B cell (primary cell): ENCODE data around the gene FKBP15. TPM values are rescaled to one million over a fixed set of nuclear protein-coding genes. Genes with fewer than 3 reads are reported as not detected.
"Not testable (repeated sequence)": the region's sequence is repeated elsewhere in the genome, so short reads cannot be mapped to it uniquely, and the experiment has no call there.

Experiments
- ATAC-seq: fragments of 200-7000 bp; cut with Tn5 transposase; one replicate; pipeline ENCODE4 v1.10.0; 2021; ENCODE audit warnings: low read depth, mild to moderate bottlenecking, moderate number of reproducible peaks, moderate library complexity
- CTCF ChIA-PET: fragments of 350-600 bp; sonication (Branson Sonifier 250); formaldehyde crosslinking; loops from one replicate; lab custom pipeline; 2021; ENCODE audit warnings: antibody characterized with exemption, inconsistent platforms; lab: Charles Lee
- POLR2A ChIA-PET: fragments of 350-600 bp; sonication (Branson Sonifier 250); formaldehyde crosslinking; loops from one replicate; lab custom pipeline; 2021; ENCODE audit warnings: antibody characterized with exemption; lab: Charles Lee
- DNase-seq: peaks from one replicate; pipeline ENCODE4 v3.0.0; 2013
- H2AFZ ChIP-seq: 2 replicates; pipeline ENCODE4 v1.6.1; 2012; ENCODE audit warnings: mild to moderate bottlenecking, low read depth, low read length; ENCODE audit not compliant: insufficient read depth, poor library complexity, severe bottlenecking
- H3K27ac ChIP-seq, 2 donors: 1 replicate in 1 of 2; 2 replicates in 1 of 2; pipeline ENCODE4 v1.5.1; 2012 to 2013; ENCODE audit warnings: low read length in 2 of 2, mild to moderate bottlenecking in 2 of 2, moderate library complexity in 1 of 2
- H3K27me3 ChIP-seq, 4 experiments: fragments of 200-600 bp in 1 of 4; sonication (generic) in 1 of 4; replicated peaks in 1 of 4; 1 replicate in 2 of 4; 2 replicates in 2 of 4; pipeline versions ENCODE4 v1.6.1 to v1.7.0; 2013 to 2016; ENCODE audit warnings: low read length in 3 of 4, mild to moderate bottlenecking in 2 of 4, mixed read lengths in 1 of 4, moderate library complexity in 1 of 4; ENCODE audit not compliant: insufficient read depth in 4 of 4, control insufficient read depth in 3 of 4; ENCODE audit errors: control extremely low read depth in 1 of 4
- H3K36me3 ChIP-seq, 2 experiments: replicated peaks in 1 of 2; 1 replicate in 1 of 2; 2 replicates in 1 of 2; pipeline versions ENCODE4 v1.6.1 to v1.7.1; 2013; ENCODE audit warnings: low read length in 1 of 2; ENCODE audit not compliant: insufficient read depth in 2 of 2, control insufficient read depth in 1 of 2; ENCODE audit errors: control extremely low read depth in 1 of 2, extremely low read depth in 1 of 2
- H3K4me1 ChIP-seq, 2 donors: fragments of 200-600 bp in 1 of 2; sonication (generic) in 1 of 2; 1 replicate in 1 of 2; 2 replicates in 1 of 2; pipeline versions ENCODE4 v1.5.1 to v1.6.1; 2013 to 2017; ENCODE audit warnings: low read length in 2 of 2; ENCODE audit not compliant: control insufficient read depth in 2 of 2, insufficient read depth in 2 of 2
- H3K4me2 ChIP-seq: replicated peaks from 2 replicates; pipeline ENCODE3; 2012; ENCODE audit warnings: mild to moderate bottlenecking, low read depth, low read length; ENCODE audit not compliant: poor library complexity, severe bottlenecking
- H3K4me3 ChIP-seq, 5 experiments: fragments of 200-600 bp in 1 of 5; sonication (generic) in 1 of 5; 1 replicate in 3 of 5; 2 replicates in 2 of 5; pipeline versions ENCODE4 v1.5.1 to v1.7.0; 2011 to 2016; ENCODE audit warnings: low read length in 4 of 5, mild to moderate bottlenecking in 4 of 5, low read depth in 2 of 5, control low read depth in 1 of 5, moderate library complexity in 1 of 5; ENCODE audit not compliant: insufficient read depth in 1 of 5; ENCODE audit errors: control extremely low read depth in 1 of 5, extremely low read depth in 1 of 5
- H3K79me2 ChIP-seq: fragments of 200-600 bp; sonication (generic); one replicate; pipeline ENCODE4 v1.6.0; 2016; ENCODE audit warnings: low read length; ENCODE audit not compliant: control insufficient read depth, insufficient read depth
- H3K9ac ChIP-seq: fragments of 200-600 bp; sonication (generic); 2 replicates; pipeline ENCODE4 v1.6.1; 2017; ENCODE audit warnings: mild to moderate bottlenecking, low read length, moderate library complexity
- H3K9me3 ChIP-seq, 3 donors: one replicate each; pipeline versions ENCODE4 v1.6.1 to v1.7.1; 2013; ENCODE audit warnings: low read length in 2 of 3; ENCODE audit not compliant: control insufficient read depth in 2 of 3, insufficient read depth in 1 of 3; ENCODE audit errors: control extremely low read depth in 1 of 3
- H4K20me1 ChIP-seq: 2 replicates; pipeline ENCODE4 v1.6.0; 2012; ENCODE audit warnings: mild to moderate bottlenecking, low read length; ENCODE audit not compliant: insufficient read depth, control insufficient read depth, poor library complexity, severe bottlenecking
- H3K27ac Mint-ChIP-seq: one replicate; pipeline ENCODE4 v1.8.0; 2021; ENCODE audit warnings: mixed read lengths
- H3K27me3 Mint-ChIP-seq: one replicate; pipeline ENCODE4 v1.8.0; 2021; ENCODE audit warnings: mixed read lengths
- H3K4me1 Mint-ChIP-seq: one replicate; pipeline ENCODE4 v1.8.0; 2021; ENCODE audit warnings: mixed read lengths
- H3K4me3 Mint-ChIP-seq: one replicate; pipeline ENCODE4 v1.8.0; 2021; ENCODE audit warnings: mixed read lengths
- H3K9me3 Mint-ChIP-seq: one replicate; pipeline ENCODE4 v1.8.0; 2022; ENCODE audit warnings: mixed read lengths; ENCODE audit not compliant: insufficient read depth
- CTCF ChIP-seq: fragments of 200-600 bp; IDR thresholded peaks from one replicate; pipeline ENCODE4 v1.8.0; 2022; ENCODE audit warnings: antibody characterized with exemption, mild to moderate bottlenecking
- EZH2 ChIP-seq: IDR thresholded peaks from 2 replicates; pipeline ENCODE4 v1.6.1; 2012; ENCODE audit warnings: borderline replicate concordance, low read depth, mild to moderate bottlenecking, moderate library complexity, low read length; ENCODE audit not compliant: insufficient read depth, poor library complexity, severe bottlenecking
- WGBS: methylation state at CpG from one replicate; pipeline ENCODE4 v1.1.5; 2013; ENCODE audit warnings: missing lambda C conversion rate; ENCODE audit not compliant: insufficient coverage; 5-methylcytosine and 5-hydroxymethylcytosine counted together
- intact Hi-C: fragments of 100-400 bp; cut with micrococcal nuclease; formaldehyde crosslinking; loops from one replicate; pipeline ENCODE4 v1.10.0; 2022
- polyA plus RNA-seq: library from polyadenylated mRNA; depleted of rRNA; stranded (reverse); fragments of >200 nt; gene quantifications from 2 replicates; pipeline ENCODE4 v1.2.3, GENCODE V29; 2012
- total RNA-seq, 2 donors: library from RNA; stranded (reverse); fragments of 120-200 nt in 1 of 2; gene quantifications; 1 replicate in 1 of 2; 2 replicates in 1 of 2; pipeline versions ENCODE4 v1.2.3 to v1.2.4, GENCODE V29; 2013 to 2022

The FKBP15 gene
- total and polyA plus RNA-seq, 2 donors (not counting 1 experiment from before 2014, with no cell fraction given) = 21.1 to 40.6 TPM

GRCh38 chr9:113143432-113144227 lies 77.4 kb downstream of the FKBP15 start:
- Mint-ChIP-seq H3K9me3 (peaks cover 6% of the 10 kb centered on the region), H3K27ac (no peak overlapping the region), H3K4me3 (no peak overlapping the region), H3K27me3 (peaks cover 42% of the 10 kb centered on the region), H3K4me1 (no peaks in the 10 kb centered on the region)
- Histone ChIP-seq H3K9me3 (peaks cover 0 to 3% (median 2%) of the 10 kb centered on the region in 3 donors), H3K4me2 (no peak overlapping the region), H4K20me1 (no peaks in the 10 kb centered on the region), H3K27me3 (peaks cover 0 to 25% (median 8%) of the 10 kb centered on the region in 4 experiments), H3K79me2 (no peaks in the 10 kb centered on the region), H3K4me3 (no peak overlapping the region), H3K27ac (no peak overlapping the region), H3K4me1 (no peaks in the 10 kb centered on the region), H3K36me3 (no peaks in the 10 kb centered on the region), H2AFZ (no peak overlapping the region), H3K9ac (no peak overlapping the region)
- intact Hi-C loops = no loop called here
- TF ChIP-seq CTCF (no peak), EZH2 (no peak)
- ATAC-seq (no peak), DNase-seq (no peak)
- WGBS = 89% methylated on average over 3 of the region's 5 CpGs
- ChIA-PET POLR2A (no interaction called here), CTCF (no interaction called here)

GRCh38 chr9:113140896-113141295 lies 80.2 kb downstream of the FKBP15 start:
- peaks cover 0 to 28% (median 8%) of the 10 kb centered on the region in 4 experiments for H3K27me3 ChIP-seq
- CTCF ChIA-PET, H2AFZ ChIP-seq, H3K79me2 ChIP-seq, H3K27ac Mint-ChIP-seq, H3K9me3 ChIP-seq, H3K27ac ChIP-seq, H3K36me3 ChIP-seq, H3K4me1 ChIP-seq, POLR2A ChIA-PET, H3K4me1 Mint-ChIP-seq, H3K4me3 Mint-ChIP-seq, intact Hi-C loops, H3K9ac ChIP-seq, H3K9me3 Mint-ChIP-seq, H3K4me2 ChIP-seq, ATAC-seq, H3K4me3 ChIP-seq, H4K20me1 ChIP-seq, DNase-seq: not testable (repeated sequence)
- 98% methylated on average over 7 of the region's 9 CpGs for WGBS
- H3K27me3 Mint-ChIP-seq = peaks cover 44% of the 10 kb centered on the region
